ENCODE measurements around the gene PAX5. TPM values are rescaled to one million over a fixed set of nuclear protein-coding genes. Genes with fewer than 3 reads are reported as not detected.

The PAX5 gene
- total RNA-seq, 1 experiment from 2014 or later: 0.39 TPM

GRCh38 chr9:36834736-36835135 lies 199.3 kb downstream of the PAX5 start:
- no CpG with 5 or more reads among the region's 9 CpGs for WGBS (ENCODE audit: extremely low coverage, insufficient read length, low lambda C conversion rate)
- H3K27me3 Mint-ChIP-seq (ENCODE audit: low read depth): peaks cover 4% of the 10 kb centered on the region

More at GRCh38 chr9:36834736-36835135, 199.3 kb downstream of the PAX5 start:
- Histone ChIP-seq H3K18ac (ENCODE audit: insufficient read length, low read depth, low read length) (no peak overlapping the region), H2BK120ac (ENCODE audit: low read depth, low read length, poor library complexity, severe bottlenecking) (no peak overlapping the region), H4K5ac (ENCODE audit: insufficient read length, low read depth, low read length) (no peak overlapping the region), H3K4ac (ENCODE audit: low read depth, low read length) (no peak overlapping the region), H3K9me3 (ENCODE audit: control insufficient read depth, low read depth, low read length) (no peaks in the 10 kb centered on the region), H3K4me1 (ENCODE audit: insufficient read depth, low read length) (no peaks in the 10 kb centered on the region; the same call in 1 of the 2 replicates), H3K79me2 (ENCODE audit: insufficient read depth, low read length) (no peaks in the 10 kb centered on the region), H3K56ac (ENCODE audit: insufficient read length, low read depth, low read length) (no peak overlapping the region), H3K27me3 (ENCODE audit: insufficient read depth, low read length) (no peaks in the 10 kb centered on the region), H3K14ac (ENCODE audit: insufficient read depth, low read length) (no peak overlapping the region), H3K27ac (ENCODE audit: insufficient read length, low read depth, low read length) (no peak overlapping the region), H2BK15ac (ENCODE audit: low read depth, low read length) (no peak overlapping the region), H2AK5ac (ENCODE audit: insufficient read length, low read length) (no peak overlapping the region), H3K4me2 (ENCODE audit: insufficient read depth, insufficient read length, low read length) (no peak overlapping the region), H3T11ph (ENCODE audit: low read length) (no peak overlapping the region), H4K91ac (ENCODE audit: insufficient read length, low read depth, low read length) (no peak overlapping the region), H4K8ac (replicated peaks; ENCODE audit: insufficient read length, low read depth, low read length) (no peak overlapping the region), H3K23me2 (ENCODE audit: insufficient read length, low read depth, low read length, poor library complexity, severe bottlenecking) (peaks cover 2% of the 10 kb centered on the region), H2BK12ac (ENCODE audit: insufficient read length, low read depth, low read length) (no peak overlapping the region), H2BK20ac (ENCODE audit: low read depth, low read length, poor library complexity, severe bottlenecking) (no peak overlapping the region), H2BK5ac (ENCODE audit: insufficient read length, low read length) (no peak overlapping the region), H4K20me1 (ENCODE audit: control insufficient read depth, insufficient read depth, insufficient read length) (no peaks in the 10 kb centered on the region), H3K23ac (ENCODE audit: insufficient read length, low read depth, low read length) (no peak overlapping the region), H3K9ac (ENCODE audit: extremely low read depth, insufficient read length, low read length) (no peak overlapping the region), H3K79me1 (ENCODE audit: insufficient read depth, low read depth, low read length, poor library complexity, severe bottlenecking) (no peaks in the 10 kb centered on the region), H2AFZ (ENCODE audit: low read length) (no peak overlapping the region)
- Mint-ChIP-seq H3K4me1 (peaks cover 20 to 41% of the 10 kb centered on the region in 2 experiments), H3K27ac (no peak overlapping the region), H3K4me3 (no peak overlapping the region), H3K9me3 (no peaks in the 10 kb centered on the region), H3K36me3 (ENCODE audit: insufficient read depth in 1 of 3, low read depth in 3 of 3) (no peaks in the 10 kb centered on the region)
- no peak for DNase-seq
- no peak for TF ChIP-seq CTCF (conservative IDR thresholded peaks at IDR 0.05)
